CD8-positive, alpha-beta memory T cell (primary cell): ENCODE results near the gene STK4. TPM values are rescaled to one million over a fixed set of nuclear protein-coding genes. Genes with fewer than 3 reads are reported as not detected.
A peak's percentile ranks its signal among the peaks of the same experiment; 100 is the strongest.

Experiments used
- CTCF ChIA-PET: fragments of 350-600 bp; sonication (Branson Sonifier 250); formaldehyde crosslinking; loops from one replicate; lab custom pipeline; 2021; ENCODE audit warnings: antibody characterized with exemption; lab: Charles Lee
- POLR2A ChIA-PET: fragments of 350-600 bp; sonication (Branson Sonifier 250); formaldehyde crosslinking; loops from one replicate; lab custom pipeline; 2021; ENCODE audit warnings: antibody characterized with exemption; lab: Charles Lee
- DNase-seq, 5 donors: peaks; one replicate each; pipeline versions ENCODE4 v3.0.0 to v3.0.0-alpha.2; 2020 to 2022; ENCODE audit warnings: mixed read lengths in 1 of 5
- H3K27ac ChIP-seq: one replicate; pipeline ENCODE4 v1.7.0; 2013; ENCODE audit warnings: low read depth, mild to moderate bottlenecking, low read length, moderate library complexity
- H3K27me3 ChIP-seq: 2 replicates; pipeline ENCODE4 v1.7.0; 2013; ENCODE audit warnings: low read length, mild to moderate bottlenecking; ENCODE audit not compliant: insufficient read depth, poor library complexity, severe bottlenecking
- H3K36me3 ChIP-seq: 2 replicates; pipeline ENCODE4 v1.7.0; 2013; ENCODE audit warnings: mild to moderate bottlenecking, low read length, moderate library complexity; ENCODE audit not compliant: insufficient read depth
- H3K4me1 ChIP-seq: 2 replicates; pipeline ENCODE4 v1.7.0; 2013; ENCODE audit warnings: mild to moderate bottlenecking, low read length, moderate library complexity; ENCODE audit not compliant: insufficient read depth
- H3K4me3 ChIP-seq: 2 replicates; pipeline ENCODE4 v1.7.0; 2013; ENCODE audit warnings: mild to moderate bottlenecking, low read length
- H3K9me3 ChIP-seq: 2 replicates; pipeline ENCODE4 v1.7.0; 2013; ENCODE audit warnings: mild to moderate bottlenecking, low read length
- H3K27ac Mint-ChIP-seq, 8 donors: one replicate each; pipeline ENCODE4 v1.8.0; 2020 to 2021; ENCODE audit warnings: mixed read lengths in 8 of 8, mild to moderate bottlenecking in 6 of 8, inconsistent platforms in 3 of 8, moderate library complexity in 3 of 8
- H3K27me3 Mint-ChIP-seq, 2 donors: one replicate each; pipeline ENCODE4 v1.8.0; 2020 to 2021; ENCODE audit warnings: mixed read lengths in 2 of 2, mild to moderate bottlenecking in 1 of 2, moderate library complexity in 1 of 2
- H3K36me3 Mint-ChIP-seq, 3 donors: one replicate each; pipeline ENCODE4 v1.8.0; 2020 to 2021; ENCODE audit warnings: mixed read lengths in 3 of 3, inconsistent platforms in 1 of 3, mild to moderate bottlenecking in 1 of 3
- H3K4me1 Mint-ChIP-seq, 3 donors: one replicate each; pipeline ENCODE4 v1.8.0; 2020 to 2021; ENCODE audit warnings: mixed read lengths in 3 of 3, inconsistent platforms in 1 of 3, mild to moderate bottlenecking in 1 of 3
- H3K4me3 Mint-ChIP-seq, 7 donors: one replicate each; pipeline ENCODE4 v1.8.0; 2020 to 2021; ENCODE audit warnings: mixed read lengths in 7 of 7, mild to moderate bottlenecking in 6 of 7, moderate library complexity in 4 of 7, inconsistent platforms in 2 of 7
- H3K9me3 Mint-ChIP-seq, 5 donors: one replicate each; pipeline ENCODE4 v1.8.0; 2020 to 2022; ENCODE audit warnings: mixed read lengths in 5 of 5, mild to moderate bottlenecking in 3 of 5, moderate library complexity in 2 of 5, inconsistent platforms in 1 of 5
- polyA plus RNA-seq: library from polyadenylated mRNA; unstranded; fragments of 300-500 nt; fragmentation: Illumina TruSeq; gene quantifications from one replicate; pipeline ENCODE4 v1.2.3, GENCODE V29; 2021
- total RNA-seq, 2 experiments: library from RNA; stranded (reverse); gene quantifications; one replicate each; pipeline ENCODE4 v1.2.3, GENCODE V29; 2021

The STK4 gene
- total and polyA plus RNA-seq, 3 experiments from 2014 or later, result 192 to 210 (median 200) TPM

GRCh38 chr20:44954211-44954610 is 12.1 kb upstream of the STK4 start:
- Mint-ChIP-seq H3K36me3 (peaks cover 0 to 82% (median 33%) of the 10 kb centered on the region in 3 donors), H3K9me3 (no peaks in the 10 kb centered on the region), H3K27me3 (no peaks in the 10 kb centered on the region), H3K4me1 (peaks cover 35 to 44% (median 42%) of the 10 kb centered on the region in 3 donors), H3K4me3 (no peak overlapping the region), H3K27ac (peak overlapping the region in 3 of 8 donors; percentile 24 to 91 (median 53))
- CTCF ChIA-PET, result no interaction called here
- no peak overlapping the region for H3K27ac ChIP-seq
- POLR2A ChIA-PET, result no interaction called here
- H3K36me3 ChIP-seq, result peaks cover 67% of the 10 kb centered on the region
- peaks cover 11% of the 10 kb centered on the region for H3K4me1 ChIP-seq
- no peaks in the 10 kb centered on the region for H3K9me3 ChIP-seq
- H3K27me3 ChIP-seq, result no peaks in the 10 kb centered on the region
- DNase-seq, result no peak
- H3K4me3 ChIP-seq, result no peak overlapping the region

GRCh38 chr20:44955270-44955669 is 11.0 kb upstream of the STK4 start:
- Histone ChIP-seq H3K4me3 (no peak overlapping the region), H3K9me3 (no peaks in the 10 kb centered on the region), H3K4me1 (peaks cover 16% of the 10 kb centered on the region), H3K36me3 (peaks cover 61% of the 10 kb centered on the region), H3K27me3 (no peaks in the 10 kb centered on the region), H3K27ac (no peak overlapping the region)
- H3K27ac Mint-ChIP-seq, result peak overlapping the region in 1 of 8 donors; percentile 5
- H3K4me1 Mint-ChIP-seq, result peaks cover 41 to 48% (median 46%) of the 10 kb centered on the region in 3 donors
- no peaks in the 10 kb centered on the region for H3K9me3 Mint-ChIP-seq
- H3K27me3 Mint-ChIP-seq, result no peaks in the 10 kb centered on the region
- peaks cover 0 to 77% (median 26%) of the 10 kb centered on the region in 3 donors for H3K36me3 Mint-ChIP-seq
- H3K4me3 Mint-ChIP-seq, result no peak overlapping the region
- ChIA-PET CTCF (no interaction called here), POLR2A (no interaction called here)
- DNase-seq, result no peak

GRCh38 chr20:44956410-44956809 is 9.9 kb upstream of the STK4 start:
- peaks cover 27% of the 10 kb centered on the region for H3K4me1 ChIP-seq
- H3K27ac Mint-ChIP-seq, result peak overlapping the region in 1 of 8 donors; percentile 33
- peak overlapping the region in 1 of 7 donors; percentile 25 for H3K4me3 Mint-ChIP-seq

DNA sequence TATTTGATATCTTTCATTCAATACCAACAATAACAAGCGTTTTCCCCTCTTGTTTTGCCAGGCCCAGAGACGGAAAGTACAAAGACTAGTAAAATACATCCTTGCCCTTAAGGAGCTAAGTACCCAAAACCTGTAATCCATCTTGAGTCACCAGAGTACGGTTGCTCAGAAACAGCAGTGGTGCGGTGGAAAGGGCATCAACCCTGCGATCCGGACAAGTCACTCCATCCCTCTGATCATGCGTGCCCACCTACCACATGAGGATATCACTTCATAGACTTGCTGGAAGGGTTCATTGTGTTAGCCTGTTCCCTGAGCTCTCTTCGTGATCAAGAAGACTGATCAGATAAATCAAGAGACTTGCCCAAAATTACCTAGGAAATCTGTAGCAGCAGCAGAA is 8.0 kb upstream of the STK4 start:
- DNase-seq, result no peak
- peaks cover 32% of the 10 kb centered on the region for H3K4me1 ChIP-seq
- H3K4me3 ChIP-seq, result no peak overlapping the region
- Mint-ChIP-seq H3K4me3 (peak overlapping the region in 5 of 7 donors; percentile 94 to 99 (median 95)), H3K27ac (peak overlapping the region in 5 of 8 donors; percentile 12 to 98 (median 68)), H3K9me3 (no peaks in the 10 kb centered on the region), H3K27me3 (no peaks in the 10 kb centered on the region), H3K4me1 (peaks cover 40 to 59% (median 45%) of the 10 kb centered on the region in 3 donors), H3K36me3 (peaks cover 0 to 47% (median 23%) of the 10 kb centered on the region in 3 donors)
- H3K9me3 ChIP-seq, result no peaks in the 10 kb centered on the region
- ChIA-PET CTCF (interaction anchor here (1.0 to 5.5 kb wide), 4 partner anchors 20 to 137 kb away, joined by 4 to 23 read pairs (median 6); no protein-coding TSS in a partner anchor), POLR2A (interaction anchor here (1.4 kb wide), 1 partner anchor 21 kb away, joined by 4 read pairs; no protein-coding TSS in a partner anchor)
- peaks cover 32% of the 10 kb centered on the region for H3K36me3 ChIP-seq
- H3K27me3 ChIP-seq, result no peaks in the 10 kb centered on the region
- no peak overlapping the region for H3K27ac ChIP-seq

More at GRCh38 chr20:44956410-44956809, 9.9 kb upstream of the STK4 start:
- POLR2A ChIA-PET, result no interaction called here
- Histone ChIP-seq H3K9me3 (no peaks in the 10 kb centered on the region), H3K4me3 (no peak overlapping the region), H3K36me3 (peaks cover 50% of the 10 kb centered on the region), H3K27ac (no peak overlapping the region), H3K27me3 (no peaks in the 10 kb centered on the region)
- H3K36me3 Mint-ChIP-seq, result peaks cover 0 to 66% (median 25%) of the 10 kb centered on the region in 3 donors
- peaks cover 48 to 60% (median 55%) of the 10 kb centered on the region in 3 donors for H3K4me1 Mint-ChIP-seq
- DNase-seq, result no peak
- no peaks in the 10 kb centered on the region for H3K9me3 Mint-ChIP-seq
- CTCF ChIA-PET, result interaction anchor here (1.0 kb wide), 1 partner anchor 11 kb away, joined by 3 read pairs; no protein-coding TSS in a partner anchor
- no peaks in the 10 kb centered on the region for H3K27me3 Mint-ChIP-seq

GRCh38 chr20:44959082-44959637 is 7.2 kb upstream of the STK4 start:
- peaks cover 23% of the 10 kb centered on the region for H3K36me3 ChIP-seq
- H3K27me3 ChIP-seq, result no peaks in the 10 kb centered on the region
- POLR2A ChIA-PET, result interaction anchor here (1.4 to 1.9 kb wide), 3 partner anchors 9 to 19 kb away, joined by 6 to 16 read pairs (median 10); no protein-coding TSS in a partner anchor
- H3K4me3 ChIP-seq, result peak overlapping the region; percentile 72
- peaks cover 0 to 38% (median 16%) of the 10 kb centered on the region in 3 donors for H3K36me3 Mint-ChIP-seq
- H3K4me3 Mint-ChIP-seq, result peak overlapping the region; percentile 94 to 99 (median 96)
- no peak for DNase-seq
- peaks cover 36 to 53% (median 36%) of the 10 kb centered on the region in 3 donors for H3K4me1 Mint-ChIP-seq
- H3K9me3 ChIP-seq, result no peaks in the 10 kb centered on the region
- CTCF ChIA-PET, result interaction anchor here (1.0 to 5.5 kb wide), 8 partner anchors 8 to 137 kb away, joined by 3 to 23 read pairs (median 6); partner anchors contain the start of gene YWHAB
- H3K27ac ChIP-seq, result peak overlapping the region; percentile 58
- peak overlapping the region; percentile 16 to 99 (median 95) for H3K27ac Mint-ChIP-seq
- no peaks in the 10 kb centered on the region for H3K27me3 Mint-ChIP-seq
- H3K4me1 ChIP-seq, result peaks cover 32% of the 10 kb centered on the region
- H3K9me3 Mint-ChIP-seq, result no peaks in the 10 kb centered on the region

DNA sequence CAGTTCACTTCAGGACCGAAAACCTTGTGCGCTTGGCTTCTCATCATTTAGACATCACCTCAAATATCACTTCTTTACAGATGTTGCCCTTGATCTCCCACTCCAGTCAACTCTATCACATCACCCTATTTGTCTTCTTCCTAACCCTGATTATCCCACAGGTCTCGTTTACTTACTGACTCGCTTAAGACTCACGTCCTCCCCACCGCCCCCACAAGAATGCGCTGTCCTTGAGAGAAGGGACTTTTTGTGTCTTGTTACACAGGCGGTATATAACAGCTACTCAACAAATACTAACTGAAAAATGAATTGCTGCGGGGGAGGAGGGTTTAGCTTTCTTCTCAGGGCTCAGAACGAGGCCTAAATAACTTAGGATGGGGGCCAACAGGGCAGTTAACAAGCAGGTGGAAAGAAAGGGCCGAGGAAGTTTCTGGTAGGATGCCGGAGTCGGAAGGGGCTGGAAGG is 6.6 kb upstream of the STK4 start:
- H3K9me3 Mint-ChIP-seq, result no peaks in the 10 kb centered on the region
- H3K36me3 Mint-ChIP-seq, result peaks cover 0 to 33% (median 13%) of the 10 kb centered on the region in 3 donors
- Histone ChIP-seq H3K4me3 (peak overlapping the region; percentile 72), H3K27ac (peak overlapping the region; percentile 58), H3K36me3 (peaks cover 18% of the 10 kb centered on the region), H3K27me3 (no peaks in the 10 kb centered on the region), H3K4me1 (peaks cover 32% of the 10 kb centered on the region), H3K9me3 (no peaks in the 10 kb centered on the region)
- peaks cover 36 to 53% (median 36%) of the 10 kb centered on the region in 3 donors for H3K4me1 Mint-ChIP-seq
- ChIA-PET POLR2A (interaction anchor here (0.7 to 1.9 kb wide), 5 partner anchors 9 to 994 kb away, joined by 3 to 16 read pairs (median 6); no protein-coding TSS in a partner anchor), CTCF (interaction anchor here (1.0 to 5.5 kb wide), 10 partner anchors 9 to 140 kb away, joined by 3 to 23 read pairs (median 5); partner anchors contain the start of gene YWHAB)
- DNase-seq, result peak; percentile 26 to 72 (median 43)
- no peaks in the 10 kb centered on the region for H3K27me3 Mint-ChIP-seq
- H3K4me3 Mint-ChIP-seq, result peak overlapping the region; percentile 94 to 99 (median 96)
- H3K27ac Mint-ChIP-seq, result peak overlapping the region; percentile 79 to 99 (median 95)

DNA sequence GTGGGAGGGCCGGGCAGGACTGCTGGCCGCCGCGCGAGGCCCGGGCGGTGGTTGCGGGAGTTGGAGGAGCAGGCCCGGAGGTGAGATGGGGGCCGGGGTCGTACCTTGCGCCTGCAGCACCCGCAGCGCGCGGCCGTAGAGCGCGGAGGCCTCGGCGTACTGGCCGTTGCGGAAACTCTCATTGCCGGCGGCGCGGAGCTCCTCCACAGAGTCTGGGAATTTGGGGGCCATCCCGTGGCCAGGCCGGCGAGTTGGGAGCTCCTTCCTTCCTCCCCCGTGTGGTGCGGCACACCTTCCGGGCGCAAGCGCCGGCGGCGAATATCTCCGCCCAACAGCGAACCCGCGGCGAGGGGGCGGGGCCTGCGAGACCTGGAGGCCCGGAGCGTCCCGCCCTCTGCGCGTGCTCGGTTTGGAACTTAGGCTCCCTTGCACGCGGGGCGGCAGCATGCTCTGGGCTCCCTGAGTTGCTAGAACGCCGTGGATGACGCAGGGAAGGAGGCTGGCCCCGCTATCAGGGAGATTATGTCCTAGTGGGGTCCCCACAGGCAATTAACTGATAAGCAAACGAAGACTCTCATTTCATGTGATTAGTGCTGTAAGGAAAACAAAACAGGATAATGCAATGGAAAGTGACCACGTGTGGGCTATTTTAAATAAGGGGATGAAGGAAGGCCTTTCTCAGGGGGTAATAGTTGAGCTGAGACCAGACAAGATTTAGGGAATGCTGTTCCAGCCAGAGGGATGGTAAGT is 6.0 kb upstream of the STK4 start, which contains the start of gene TOMM34:
TSS of gene TOMM34 (minus strand) at position 295 of the 750 bp plus-strand sequence. CDS start at position 231, 64 bp downstream.
- Histone ChIP-seq H3K27me3 (no peaks in the 10 kb centered on the region), H3K9me3 (no peaks in the 10 kb centered on the region), H3K4me3 (peak within 1 kb of the TSS; percentile 72), H3K27ac (peak within 1 kb of the TSS; percentile 58), H3K36me3 (peaks cover 12% of the 10 kb centered on the region), H3K4me1 (peaks cover 36% of the 10 kb centered on the region)
- Mint-ChIP-seq H3K36me3 (peaks cover 0 to 27% (median 8%) of the 10 kb centered on the region in 3 donors), H3K27ac (peak within 1 kb of the TSS; percentile 79 to 99 (median 96)), H3K27me3 (no peaks in the 10 kb centered on the region), H3K4me1 (peaks cover 36 to 55% (median 39%) of the 10 kb centered on the region in 3 donors), H3K9me3 (no peaks in the 10 kb centered on the region), H3K4me3 (peak within 1 kb of the TSS; percentile 94 to 99 (median 96))
- ChIA-PET POLR2A (interaction anchor here (0.6 to 1.9 kb wide), 6 partner anchors 8 to 994 kb away, joined by 3 to 16 read pairs (median 6); partner anchors contain the start of gene YWHAB), CTCF (interaction anchor here (1.0 to 5.5 kb wide), 10 partner anchors 9 to 140 kb away, joined by 3 to 23 read pairs (median 5); partner anchors contain the start of gene YWHAB)
- DNase-seq, result peak; percentile 90 to 95 (median 94)
